T-cell (primary cell): ENCODE data around the gene NT5C1A. TPM values are rescaled to one million over a fixed set of nuclear protein-coding genes. Genes with fewer than 3 reads are reported as not detected.

Source experiments
- ATAC-seq, 4 experiments: fragments of 200-7000 bp in 3 of 4; fragments of 150-1000 bp in 1 of 4; cut with Tn5 transposase; replicated peaks in 1 of 4; 1 replicate in 3 of 4; 2 replicates in 1 of 4; pipeline ENCODE4 v1.10.0; 2021; ENCODE audit warnings: moderate library complexity in 3 of 4, mild to moderate bottlenecking in 2 of 4, moderate number of reproducible peaks in 1 of 4
- CTCF ChIA-PET, 2 donors: fragments of 300-600 bp; sonication (Branson Sonifier 250); formaldehyde crosslinking; loops; one replicate each; lab custom pipeline; 2022; ENCODE audit warnings: antibody characterized with exemption in 2 of 2; lab: Charles Lee
- POLR2A ChIA-PET, 2 donors: fragments of 300-600 bp; sonication (Branson Sonifier 250); formaldehyde crosslinking; loops; one replicate each; lab custom pipeline; 2022; ENCODE audit warnings: antibody characterized with exemption in 2 of 2; lab: Charles Lee
- DNase-seq, 35 experiments: peaks; one replicate each; pipeline versions ENCODE4 v3.0.0 to v3.0.0-alpha.2; 2013 to 2023
- H3K27ac ChIP-seq: one replicate; pipeline ENCODE4 v1.5.1; 2013; ENCODE audit warnings: low read length
- H3K27me3 ChIP-seq, 2 experiments: replicated peaks in 1 of 2; 1 replicate in 1 of 2; 2 replicates in 1 of 2; pipeline versions ENCODE4 v1.6.1 to v1.7.0; 2013; ENCODE audit warnings: low read length in 1 of 2, mixed read lengths in 1 of 2; ENCODE audit not compliant: control insufficient read depth in 2 of 2, insufficient read depth in 2 of 2; ENCODE audit errors: extremely low read depth in 1 of 2
- H3K36me3 ChIP-seq, 2 donors: 1 replicate in 1 of 2; 2 replicates in 1 of 2; pipeline versions ENCODE4 v1.6.1 to v1.7.0; 2013; ENCODE audit warnings: low read length in 1 of 2; ENCODE audit not compliant: control insufficient read depth in 2 of 2, insufficient read depth in 1 of 2; ENCODE audit errors: extremely low read depth in 1 of 2
- H3K4me1 ChIP-seq, 2 experiments: 1 replicate in 1 of 2; 2 replicates in 1 of 2; pipeline versions ENCODE4 v1.6.1 to v1.7.0; 2013; ENCODE audit warnings: low read length in 2 of 2, mixed read lengths in 1 of 2; ENCODE audit not compliant: insufficient read depth in 2 of 2, control insufficient read depth in 1 of 2; ENCODE audit errors: extremely low read depth in 1 of 2
- H3K4me3 ChIP-seq, 2 donors: 1 replicate in 1 of 2; 2 replicates in 1 of 2; pipeline versions ENCODE4 v1.5.1 to v1.7.0; 2013; ENCODE audit warnings: mild to moderate bottlenecking in 2 of 2, low read length in 1 of 2, moderate library complexity in 1 of 2; ENCODE audit not compliant: control insufficient read depth in 1 of 2; ENCODE audit errors: extremely low read depth in 1 of 2
- H3K9me3 ChIP-seq: 2 replicates; pipeline ENCODE4 v1.7.0; 2013
- H3K27ac Mint-ChIP-seq, 2 donors: one replicate each; pipeline ENCODE4 v1.8.0; 2020 to 2021; ENCODE audit warnings: mild to moderate bottlenecking in 2 of 2, mixed read lengths in 2 of 2
- H3K27me3 Mint-ChIP-seq, 2 donors: one replicate each; pipeline ENCODE4 v1.8.0; 2021 to 2022; ENCODE audit warnings: mixed read lengths in 2 of 2
- H3K36me3 Mint-ChIP-seq: one replicate; pipeline ENCODE4 v1.8.0; 2021; ENCODE audit warnings: mixed read lengths
- H3K4me1 Mint-ChIP-seq, 3 donors: one replicate each; pipeline ENCODE4 v1.8.0; 2020 to 2022; ENCODE audit warnings: mixed read lengths in 3 of 3, mild to moderate bottlenecking in 1 of 3
- H3K4me3 Mint-ChIP-seq, 3 donors: one replicate each; pipeline ENCODE4 v1.8.0; 2020 to 2022; ENCODE audit warnings: mild to moderate bottlenecking in 3 of 3, mixed read lengths in 3 of 3, moderate library complexity in 3 of 3
- H3K9me3 Mint-ChIP-seq, 3 donors: one replicate each; pipeline ENCODE4 v1.8.0; 2020 to 2022; ENCODE audit warnings: mixed read lengths in 3 of 3
- WGBS: methylation state at CpG from one replicate; pipeline ENCODE4 v1.1.5; 2013; ENCODE audit warnings: missing lambda C conversion rate; ENCODE audit not compliant: insufficient coverage; 5-methylcytosine and 5-hydroxymethylcytosine counted together
- total RNA-seq, 35 experiments: library from RNA in 6 of 35; stranded (reverse) in 6 of 35; fragments of 120-200 nt in 1 of 35; gene quantifications; one replicate each; pipeline versions ENCODE4 v1.2.1 to v1.2.4 and lab custom pipeline; 2013 to 2026

The NT5C1A gene
- total RNA-seq, 5 donors from 2014 or later (not counting 1 experiment from before 2014, with no cell fraction given) = 0.22 to 1.3 (median 0.42) TPM; not detected in 1

DNA sequence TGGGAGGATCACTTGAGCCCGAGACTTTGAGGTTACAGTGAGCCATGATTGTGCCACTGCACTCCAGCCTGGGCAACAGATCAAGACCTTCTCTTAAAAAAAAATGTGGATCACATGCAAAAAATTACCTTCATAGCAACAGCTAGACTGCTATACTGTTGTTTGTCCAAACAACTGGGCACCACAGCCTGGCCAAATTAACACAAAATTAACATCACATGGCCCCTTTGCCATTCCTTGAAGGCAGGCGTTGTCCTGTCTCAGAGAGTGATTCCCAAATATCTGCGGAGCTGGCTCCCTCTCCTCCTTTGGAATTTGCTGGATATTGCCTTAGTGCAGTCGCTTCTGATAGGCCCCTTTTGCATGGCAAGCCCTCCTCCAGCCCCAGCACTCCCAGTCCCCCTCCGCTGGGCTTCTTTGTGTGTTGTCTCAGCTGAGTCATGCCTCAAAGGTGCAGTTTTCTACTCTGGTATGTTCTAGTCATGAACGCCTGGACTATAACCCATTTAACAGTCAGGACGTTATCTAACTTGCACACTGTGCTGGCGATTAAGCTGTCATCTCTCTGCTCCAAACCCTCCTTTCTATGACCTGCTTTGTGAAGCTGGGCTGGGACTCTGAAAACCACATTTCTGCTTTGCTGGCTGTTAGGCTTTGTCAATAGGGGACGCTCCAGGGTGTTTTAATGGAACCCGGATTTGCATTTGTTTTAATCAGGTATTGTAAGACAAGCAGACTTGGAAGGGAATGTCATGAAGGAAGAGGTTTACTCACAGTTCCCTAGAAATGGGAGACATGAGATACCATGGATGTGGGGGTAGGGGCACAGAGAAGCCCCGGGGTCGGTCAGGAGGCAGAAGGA lies 39.4 kb upstream of the NT5C1A start:
- Mint-ChIP-seq H3K4me1 (no peaks in the 10 kb centered on the region), H3K4me3 (no peak overlapping the region), H3K9me3 (no peaks in the 10 kb centered on the region), H3K27ac (no peak overlapping the region), H3K27me3 (peaks cover 17 to 20% of the 10 kb centered on the region in 2 donors), H3K36me3 (no peaks in the 10 kb centered on the region)
- DNase-seq (no peak), ATAC-seq (no peak)
- H3K36me3 ChIP-seq = no peaks in the 10 kb centered on the region
- H3K4me3 ChIP-seq = no peak overlapping the region
- H3K27ac ChIP-seq = no peak overlapping the region
- POLR2A ChIA-PET = no interaction called here
- WGBS = 85% methylated on average over 10 of the region's 12 CpGs
- no peaks in the 10 kb centered on the region for H3K9me3 ChIP-seq
- CTCF ChIA-PET = no interaction called here
- H3K27me3 ChIP-seq = peaks cover 0 to 24% of the 10 kb centered on the region in 2 experiments
- H3K4me1 ChIP-seq = no peaks in the 10 kb centered on the region

DNA sequence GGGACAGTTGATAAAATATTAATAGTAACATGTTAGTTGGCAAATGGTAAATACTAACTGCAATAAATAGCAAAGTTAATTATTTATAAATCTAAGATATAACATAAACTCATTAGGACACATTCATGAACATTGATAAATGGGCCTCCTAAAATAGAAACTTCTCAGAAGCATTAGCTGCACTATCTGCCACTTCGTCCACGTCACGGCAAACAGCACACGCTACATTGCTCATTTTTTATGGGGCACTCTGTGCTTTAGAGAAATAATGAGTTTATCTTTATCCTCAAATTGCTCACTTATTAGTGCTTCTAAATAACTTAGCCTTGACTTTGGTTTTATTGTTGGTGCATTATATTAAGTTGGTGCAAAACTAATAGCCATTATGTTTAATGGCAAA lies 35.6 kb upstream of the NT5C1A start:
- H3K4me3 ChIP-seq = no peak overlapping the region
- POLR2A ChIA-PET = no interaction called here
- no peak overlapping the region for H3K4me3 Mint-ChIP-seq
- H3K9me3 ChIP-seq = no peaks in the 10 kb centered on the region
- no peak overlapping the region for H3K27ac ChIP-seq
- H3K4me1 Mint-ChIP-seq = no peaks in the 10 kb centered on the region
- no peaks in the 10 kb centered on the region for H3K36me3 ChIP-seq
- CTCF ChIA-PET = no interaction called here
- H3K9me3 Mint-ChIP-seq = no peaks in the 10 kb centered on the region
- no peaks in the 10 kb centered on the region for H3K4me1 ChIP-seq
- no peak overlapping the region for H3K27ac Mint-ChIP-seq
- ATAC-seq (no peak), DNase-seq (no peak)
- H3K27me3 Mint-ChIP-seq = peaks cover 12% of the 10 kb centered on the region in 2 donors
- H3K27me3 ChIP-seq = peaks cover 0 to 15% of the 10 kb centered on the region in 2 experiments
- no CpG with 5 or more reads among the region's 4 CpGs for WGBS
- H3K36me3 Mint-ChIP-seq = no peaks in the 10 kb centered on the region

DNA sequence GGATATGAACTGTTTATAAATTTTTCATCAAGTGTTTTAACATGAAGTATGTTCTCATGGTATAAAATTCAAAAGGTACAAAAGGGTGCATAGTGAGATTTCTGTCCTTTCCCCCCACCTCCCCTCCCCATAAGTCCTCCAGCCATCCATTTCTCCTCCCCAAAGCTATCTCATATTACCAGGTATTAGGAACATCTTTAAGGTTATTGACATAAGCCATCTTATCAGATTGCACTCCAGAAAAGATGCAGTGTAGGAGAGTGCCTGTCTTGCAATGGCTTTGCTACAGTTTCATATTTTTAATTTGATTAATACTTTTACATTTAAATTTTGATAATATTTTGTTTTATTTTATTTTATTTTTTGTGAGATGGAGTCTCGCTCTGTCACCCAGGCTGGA lies 32.9 kb upstream of the NT5C1A start:
- no peaks in the 10 kb centered on the region for H3K4me1 Mint-ChIP-seq
- ATAC-seq (no peak), DNase-seq (no peak)
- H3K27ac Mint-ChIP-seq = no peak overlapping the region
- Histone ChIP-seq H3K36me3 (no peaks in the 10 kb centered on the region), H3K9me3 (no peaks in the 10 kb centered on the region), H3K4me1 (no peaks in the 10 kb centered on the region), H3K27ac (no peak overlapping the region), H3K4me3 (no peak overlapping the region), H3K27me3 (peaks cover 0 to 10% of the 10 kb centered on the region in 2 experiments)
- CTCF ChIA-PET = no interaction called here
- H3K36me3 Mint-ChIP-seq = no peaks in the 10 kb centered on the region
- peaks cover 3 to 12% of the 10 kb centered on the region in 2 donors for H3K27me3 Mint-ChIP-seq
- no peak overlapping the region for H3K4me3 Mint-ChIP-seq
- POLR2A ChIA-PET = no interaction called here
- 80% methylated on average over 1 of the region's 1 CpG for WGBS
- H3K9me3 Mint-ChIP-seq = no peaks in the 10 kb centered on the region

DNA sequence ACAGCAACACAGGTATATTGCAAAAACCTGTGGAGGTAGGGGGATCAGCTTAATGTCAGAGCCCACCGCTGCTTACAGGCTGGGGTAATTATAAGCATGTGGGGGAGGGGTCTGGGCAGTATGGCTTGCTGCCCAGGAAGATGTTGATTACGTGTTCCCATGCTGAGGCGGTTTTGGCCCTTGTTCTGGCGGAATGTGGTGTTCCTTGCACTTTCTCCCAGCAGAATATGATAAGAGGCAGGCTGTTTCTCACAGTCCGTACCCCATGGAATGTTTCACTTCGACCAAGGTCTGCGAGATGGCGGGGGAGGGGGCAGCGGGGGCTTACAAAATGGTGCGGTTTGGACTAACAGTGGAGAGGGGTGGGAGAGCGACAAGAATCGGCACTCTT lies 29.1 kb upstream of the NT5C1A start:
- DNase-seq = no peak
- ChIA-PET POLR2A (interaction anchor here in 1 of 2 donors (0.6 kb wide), 1 partner anchor 847 kb away, joined by 4 read pairs; no protein-coding TSS in a partner anchor), CTCF (no interaction called here)
- H3K27ac Mint-ChIP-seq = no peak overlapping the region
- H3K9me3 Mint-ChIP-seq = no peaks in the 10 kb centered on the region
- WGBS = 75% methylated on average over 12 of the region's 12 CpGs
- Histone ChIP-seq H3K9me3 (no peaks in the 10 kb centered on the region), H3K27me3 (peaks cover 7 to 11% of the 10 kb centered on the region in 2 experiments), H3K27ac (no peak overlapping the region), H3K4me3 (no peak overlapping the region), H3K36me3 (no peaks in the 10 kb centered on the region), H3K4me1 (no peaks in the 10 kb centered on the region)
- no peak for ATAC-seq
- H3K36me3 Mint-ChIP-seq = no peaks in the 10 kb centered on the region
- peaks cover 0 to 4% of the 10 kb centered on the region in 2 donors for H3K27me3 Mint-ChIP-seq
- H3K4me3 Mint-ChIP-seq = no peak overlapping the region
- H3K4me1 Mint-ChIP-seq = no peaks in the 10 kb centered on the region

DNA sequence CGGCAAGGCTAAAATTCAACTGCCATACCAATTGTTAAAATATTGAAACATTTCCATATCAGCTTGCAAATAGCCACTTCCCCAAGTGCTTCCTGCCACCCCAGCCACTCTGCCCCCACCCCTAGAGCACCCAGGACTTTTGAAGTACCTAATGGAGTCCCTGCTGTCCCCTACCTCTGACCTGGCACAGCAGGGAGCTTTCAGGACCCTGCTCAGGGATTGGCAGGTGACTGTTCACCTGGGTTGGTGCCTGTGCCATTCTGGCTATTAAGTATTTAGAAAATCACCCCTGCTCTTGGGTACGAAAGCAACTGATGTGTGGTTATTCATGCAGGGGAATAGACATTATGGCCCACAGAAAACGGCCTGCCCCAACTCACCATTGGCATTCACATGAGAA lies 28.4 kb upstream of the NT5C1A start:
- Mint-ChIP-seq H3K4me3 (no peak overlapping the region), H3K36me3 (no peaks in the 10 kb centered on the region), H3K4me1 (no peaks in the 10 kb centered on the region), H3K9me3 (no peaks in the 10 kb centered on the region), H3K27ac (no peak overlapping the region), H3K27me3 (peaks cover 0 to 4% of the 10 kb centered on the region in 2 donors)
- Histone ChIP-seq H3K9me3 (no peaks in the 10 kb centered on the region), H3K36me3 (no peaks in the 10 kb centered on the region), H3K27ac (no peak overlapping the region), H3K4me1 (no peaks in the 10 kb centered on the region), H3K27me3 (peaks cover 7 to 11% of the 10 kb centered on the region in 2 experiments), H3K4me3 (no peak overlapping the region)
- CTCF ChIA-PET = no interaction called here
- POLR2A ChIA-PET = interaction anchor here in 1 of 2 donors (0.6 kb wide), 1 partner anchor 38 kb away, joined by 6 read pairs; no protein-coding TSS in a partner anchor
- no peak for ATAC-seq
- DNase-seq = no peak
- WGBS = no CpG with 5 or more reads among the region's 3 CpGs

DNA sequence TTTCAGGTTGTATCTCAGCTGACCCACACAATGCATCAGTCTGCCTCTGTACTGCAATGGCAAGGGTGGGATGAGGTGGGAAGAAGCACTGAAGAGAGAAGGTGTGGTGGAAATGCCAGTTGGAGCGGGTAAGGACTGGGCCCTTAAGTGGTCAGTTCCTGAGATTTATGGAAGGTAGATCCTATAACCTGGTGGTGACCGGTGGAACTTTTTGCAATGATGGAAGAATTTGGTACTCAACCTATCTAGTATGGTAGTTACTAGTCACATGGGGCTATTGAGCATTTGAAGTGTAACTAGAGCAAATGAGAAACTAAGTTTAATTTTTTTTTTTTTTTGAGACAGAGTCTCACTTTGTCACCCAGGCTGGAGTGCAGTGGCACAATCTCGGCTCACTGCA lies 27.5 kb upstream of the NT5C1A start:
- WGBS = 71% methylated on average over 2 of the region's 3 CpGs
- DNase-seq = no peak
- ATAC-seq = no peak
- Mint-ChIP-seq H3K27ac (no peak overlapping the region), H3K4me3 (no peak overlapping the region), H3K4me1 (peaks cover 3 to 6% (median 3%) of the 10 kb centered on the region in 3 donors), H3K36me3 (no peaks in the 10 kb centered on the region), H3K9me3 (no peaks in the 10 kb centered on the region), H3K27me3 (peaks cover 0 to 6% of the 10 kb centered on the region in 2 donors)
- H3K27me3 ChIP-seq = peaks cover 11 to 12% of the 10 kb centered on the region in 2 experiments
- H3K4me1 ChIP-seq = no peaks in the 10 kb centered on the region
- no peaks in the 10 kb centered on the region for H3K36me3 ChIP-seq
- H3K27ac ChIP-seq = no peak overlapping the region
- H3K9me3 ChIP-seq = no peaks in the 10 kb centered on the region
- H3K4me3 ChIP-seq = no peak overlapping the region
- ChIA-PET POLR2A (no interaction called here), CTCF (no interaction called here)
